Hepatocyte (in vitro differentiated cells): ENCODE results near the gene CCDC82.

ENCODE experiments used
- CTCF ChIP-seq: fragments of 200-600 bp; sonication (generic); IDR thresholded peaks from 2 replicates; pipeline ENCODE4 v1.5.1; 2016; ENCODE audit warnings: antibody characterized with exemption, mild to moderate bottlenecking; ENCODE audit not compliant: poor library complexity
- EZH2phosphoT487 ChIP-seq: fragments of 200-600 bp; sonication (generic); IDR thresholded peaks from one replicate; pipeline ENCODE4 v1.6.1; 2018; ENCODE audit warnings: antibody characterized with exemption, mild to moderate bottlenecking, low read depth, moderate library complexity; ENCODE audit not compliant: unreplicated experiment, severe bottlenecking

GRCh38 chr11:96306600-96306932 lies 83.1 kb downstream of the CCDC82 start:
- TF ChIP-seq EZH2phosphoT487, result no peak
- no peak for TF ChIP-seq CTCF
